Femur (tissue), 1 donor: Measurements from ENCODE around the gene COPRS.

Source experiments
- DNase-seq: peaks from one replicate; pipeline ENCODE4 v3.0.0-alpha.2; 2017

The COPRS gene

DNA sequence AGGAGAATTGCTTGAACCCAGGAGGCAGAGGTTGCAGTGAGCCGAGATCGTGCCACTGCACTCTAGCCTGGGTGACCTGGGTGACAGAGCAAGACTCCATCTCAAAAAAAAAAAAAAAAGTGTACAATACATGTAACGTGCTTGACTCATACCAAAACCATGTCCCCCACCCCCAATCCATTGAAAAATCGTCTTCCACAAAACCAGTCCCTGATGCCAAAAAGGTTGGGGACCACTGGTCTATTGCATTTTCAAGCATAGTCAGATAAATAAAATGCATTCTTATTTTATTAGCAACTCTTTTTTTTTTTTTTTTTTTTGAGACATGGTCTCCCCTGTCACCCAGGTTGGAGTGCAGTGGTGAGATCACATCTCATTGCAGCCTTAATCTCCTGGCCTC lies 52.1 kb downstream of the COPRS start:
- DNase-seq: no peak

- no peak for DNase-seq
Observed at GRCh38 chr17:31803494-31804213, 55.4 kb downstream of the COPRS start.

DNA sequence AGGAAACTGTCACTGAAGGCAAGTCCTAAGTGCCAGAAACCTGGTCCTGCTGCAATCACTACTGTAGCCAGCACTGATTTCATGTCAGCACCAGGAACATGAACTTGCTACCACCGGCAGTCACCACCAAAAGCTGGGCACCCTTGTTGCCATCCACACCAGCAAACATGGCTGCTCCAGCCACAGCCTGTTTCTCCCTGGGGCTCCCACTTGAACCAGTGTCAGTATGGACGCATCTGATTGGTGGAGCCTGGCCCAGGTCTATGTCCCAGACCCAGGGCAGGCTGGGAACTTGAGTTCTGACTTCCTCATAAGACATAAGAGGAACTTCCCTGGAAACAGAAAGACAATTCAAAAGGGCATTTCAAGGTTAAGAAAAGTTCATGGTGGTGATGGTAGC lies 56.5 kb downstream of the COPRS start:
- DNase-seq: no peak
